ENCODE results near the gene DHRS12.

DHRS12 gene

GRCh38 chr13:51739027-51739764 is 64.8 kb downstream of the DHRS12 start:
- no peak for DNase-seq (ENCODE audit: low read depth, low spot score)
- Histone ChIP-seq H3K9me3 (ENCODE audit: low read depth, low read length) (no peaks in the 10 kb centered on the region), H3K27ac (peak overlapping the region; percentile 49; the same call in 1 of the 2 replicates), H3K9ac (ENCODE audit: insufficient read length) (no peak overlapping the region), H3K4me3 (no peak overlapping the region), H3K36me3 (ENCODE audit: insufficient read depth, low read length) (peaks cover 45% of the 10 kb centered on the region)
- TF ChIP-seq EZH2 (IDR thresholded peaks at IDR 0.05) (no peak), POLR2AphosphoS5 (IDR thresholded peaks at IDR 0.05; ENCODE audit: borderline replicate concordance, low read depth, low read length) (no peak), FOXP2 (optimal IDR thresholded peaks at IDR 0.05; ENCODE audit: control extremely low read depth, extremely low read length, insufficient read depth) (no peak)

DNA sequence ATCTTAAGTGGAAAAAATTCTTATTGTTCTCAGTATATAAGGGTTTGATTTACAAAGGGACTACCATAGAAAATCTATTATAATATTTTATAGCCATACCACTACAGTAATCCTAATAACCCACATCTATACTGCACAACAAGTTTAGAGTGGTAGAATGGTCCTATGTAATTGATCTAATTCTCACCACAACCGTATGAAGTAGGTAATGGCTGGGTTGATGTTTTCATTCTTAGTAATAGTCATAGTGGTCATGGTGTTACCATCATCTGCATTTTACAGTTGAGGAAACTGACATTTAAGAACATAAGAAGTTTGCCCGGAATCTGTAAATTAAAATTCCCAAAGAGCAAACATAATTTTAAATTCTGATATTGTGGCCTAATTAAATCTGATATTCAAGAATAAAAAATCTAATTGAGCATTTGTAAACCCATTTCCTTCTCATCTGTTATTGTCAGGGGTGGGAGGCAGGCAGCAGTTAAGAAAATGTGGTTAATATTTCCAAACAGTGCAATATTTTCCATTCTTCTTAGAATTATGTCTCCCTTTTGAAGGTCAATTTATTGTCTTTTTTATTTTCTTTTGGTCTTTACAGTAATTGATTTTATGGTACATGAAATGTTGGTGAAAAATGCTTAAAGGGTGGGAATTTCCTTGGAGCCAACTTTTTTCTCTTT is 65.6 kb downstream of the DHRS12 start:
- DNase-seq (ENCODE audit: low read depth, low spot score), result no peak
- no peak for TF ChIP-seq FOXP2 (optimal IDR thresholded peaks at IDR 0.05; ENCODE audit: control extremely low read depth, extremely low read length, insufficient read depth)
- no peak for TF ChIP-seq POLR2AphosphoS5 (IDR thresholded peaks at IDR 0.05; ENCODE audit: borderline replicate concordance, low read depth, low read length)
- TF ChIP-seq EZH2 (IDR thresholded peaks at IDR 0.05), result no peak
- Histone ChIP-seq H3K4me3 (no peak overlapping the region), H3K9me3 (ENCODE audit: low read depth, low read length) (no peaks in the 10 kb centered on the region), H3K9ac (ENCODE audit: insufficient read length) (no peak overlapping the region), H3K36me3 (ENCODE audit: insufficient read depth, low read length) (peaks cover 37% of the 10 kb centered on the region), H3K27ac (peak overlapping the region; percentile 46)

- H3K9me3 ChIP-seq (ENCODE audit: low read depth, low read length), result no peaks in the 10 kb centered on the region
- H3K4me3 ChIP-seq, result no peak overlapping the region
- DNase-seq (ENCODE audit: low read depth, low spot score), result no peak
- H3K9ac ChIP-seq (ENCODE audit: insufficient read length), result no peak overlapping the region
- H3K27ac ChIP-seq, result peak overlapping the region; percentile 46; the same call in 1 of the 2 replicates
- H3K36me3 ChIP-seq (ENCODE audit: insufficient read depth, low read length), result peaks cover 37% of the 10 kb centered on the region
- TF ChIP-seq POLR2AphosphoS5 (IDR thresholded peaks at IDR 0.05; ENCODE audit: borderline replicate concordance, low read depth, low read length) (no peak), EZH2 (IDR thresholded peaks at IDR 0.05) (no peak), FOXP2 (optimal IDR thresholded peaks at IDR 0.05; ENCODE audit: control extremely low read depth, extremely low read length, insufficient read depth) (no peak)
These were observed 66.4 kb downstream of the DHRS12 start for GRCh38 chr13:51737609-51738008.

DNA sequence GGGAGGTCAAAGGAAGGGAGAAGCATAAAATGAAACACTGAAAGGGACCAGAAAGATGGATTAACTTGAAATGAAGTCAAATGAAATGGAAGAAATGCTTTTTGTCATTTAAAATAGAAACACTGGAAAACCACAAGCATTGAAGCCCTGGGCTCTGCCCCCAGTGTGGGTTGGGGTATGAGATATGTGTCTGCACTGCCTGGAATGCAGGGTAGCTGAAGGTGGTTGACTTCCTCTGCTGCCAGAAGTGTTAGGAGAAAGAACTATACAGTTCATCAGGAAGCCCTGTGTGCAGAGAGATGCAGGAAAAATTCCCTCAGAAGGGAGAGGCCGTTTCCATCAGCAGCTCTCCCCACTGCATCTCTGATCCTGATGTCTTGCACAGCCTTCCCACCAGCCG is 69.2 kb downstream of the DHRS12 start:
- no peaks in the 10 kb centered on the region for H3K9me3 ChIP-seq (ENCODE audit: low read depth, low read length)
- H3K27ac ChIP-seq, result no peak overlapping the region
- H3K9ac ChIP-seq (ENCODE audit: insufficient read length), result no peak overlapping the region
- H3K4me3 ChIP-seq, result no peak overlapping the region
- TF ChIP-seq FOXP2 (optimal IDR thresholded peaks at IDR 0.05; ENCODE audit: control extremely low read depth, extremely low read length, insufficient read depth) (no peak), EZH2 (IDR thresholded peaks at IDR 0.05) (no peak), POLR2AphosphoS5 (IDR thresholded peaks at IDR 0.05; ENCODE audit: borderline replicate concordance, low read depth, low read length) (no peak)
- DNase-seq (ENCODE audit: low read depth, low spot score), result no peak
- peaks cover 29% of the 10 kb centered on the region for H3K36me3 ChIP-seq (ENCODE audit: insufficient read depth, low read length)

GRCh38 chr13:51733374-51734298 is 70.3 kb downstream of the DHRS12 start:
- Histone ChIP-seq H3K9ac (ENCODE audit: insufficient read length) (no peak overlapping the region), H3K4me3 (no peak overlapping the region), H3K36me3 (ENCODE audit: insufficient read depth, low read length) (peaks cover 17% of the 10 kb centered on the region), H3K27ac (peak overlapping the region; percentile 35; the same call in 1 of the 2 replicates), H3K9me3 (ENCODE audit: low read depth, low read length) (no peaks in the 10 kb centered on the region)
- TF ChIP-seq FOXP2 (optimal IDR thresholded peaks at IDR 0.05; ENCODE audit: control extremely low read depth, extremely low read length, insufficient read depth) (no peak), POLR2AphosphoS5 (IDR thresholded peaks at IDR 0.05; ENCODE audit: borderline replicate concordance, low read depth, low read length) (no peak), EZH2 (IDR thresholded peaks at IDR 0.05) (no peak)
- DNase-seq (ENCODE audit: low read depth, low spot score), result no peak

DNA sequence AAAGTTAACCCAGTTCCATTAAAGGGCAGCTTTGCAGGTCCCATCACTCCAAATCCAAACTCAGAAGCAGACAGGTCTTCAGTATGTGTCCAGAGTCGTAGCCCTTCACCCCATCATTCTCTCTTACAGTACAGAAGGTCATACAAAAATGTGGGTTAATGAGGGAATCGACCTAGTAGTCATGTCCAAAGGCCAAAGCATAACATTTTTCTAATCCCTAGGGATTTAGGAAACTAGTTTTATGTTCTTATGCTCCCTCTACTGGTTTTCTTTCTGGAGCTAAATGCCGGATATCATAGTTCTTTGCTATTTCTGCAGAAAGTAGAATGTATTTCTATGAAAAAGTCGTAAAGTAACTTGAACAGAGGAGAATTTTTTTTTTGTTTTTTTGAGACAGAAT is 72.2 kb downstream of the DHRS12 start:
- Histone ChIP-seq H3K9me3 (ENCODE audit: low read depth, low read length) (no peaks in the 10 kb centered on the region), H3K4me3 (no peak overlapping the region), H3K27ac (no peak overlapping the region), H3K36me3 (ENCODE audit: insufficient read depth, low read length) (peaks cover 25% of the 10 kb centered on the region), H3K9ac (ENCODE audit: insufficient read length) (no peak overlapping the region)
- TF ChIP-seq FOXP2 (optimal IDR thresholded peaks at IDR 0.05; ENCODE audit: control extremely low read depth, extremely low read length, insufficient read depth), result no peak
- TF ChIP-seq EZH2 (IDR thresholded peaks at IDR 0.05), result no peak
- no peak for TF ChIP-seq POLR2AphosphoS5 (IDR thresholded peaks at IDR 0.05; ENCODE audit: borderline replicate concordance, low read depth, low read length)
- peak; percentile 18 for DNase-seq (ENCODE audit: low read depth, low spot score)

GRCh38 chr13:51730927-51731326 is 73.0 kb downstream of the DHRS12 start:
- Histone ChIP-seq H3K27ac (no peak overlapping the region; the same call in 1 of the 2 replicates), H3K4me3 (no peak overlapping the region), H3K9ac (ENCODE audit: insufficient read length) (no peak overlapping the region), H3K9me3 (ENCODE audit: low read depth, low read length) (no peaks in the 10 kb centered on the region), H3K36me3 (ENCODE audit: insufficient read depth, low read length) (peaks cover 27% of the 10 kb centered on the region)
- DNase-seq (ENCODE audit: low read depth, low spot score), result no peak
- TF ChIP-seq FOXP2 (optimal IDR thresholded peaks at IDR 0.05; ENCODE audit: control extremely low read depth, extremely low read length, insufficient read depth) (no peak), POLR2AphosphoS5 (IDR thresholded peaks at IDR 0.05; ENCODE audit: borderline replicate concordance, low read depth, low read length) (no peak), EZH2 (IDR thresholded peaks at IDR 0.05) (no peak)

Data from SK-N-MC (cell line).